GM23338 (cell line): Measurements from ENCODE around the gene INTS3. TPM values are rescaled to one million over a fixed set of nuclear protein-coding genes. Genes with fewer than 3 reads are reported as not detected.
"Not testable (repeated sequence)": the region's sequence is repeated elsewhere in the genome, so short reads cannot be mapped to it uniquely, and the experiment has no call there.

ENCODE experiments used
- ATAC-seq: fragments of 200-7000 bp; cut with Tn5 transposase; 3 replicates; pipeline ENCODE4 v1.9.1; 2020
- DNase-seq: peaks from one replicate; pipeline ENCODE4 v3.0.0-alpha.2; 2015; ENCODE audit warnings: low spot score
- H2AFZ ChIP-seq: fragments of 200-600 bp; sonication (generic); 2 replicates; pipeline ENCODE4 v1.8.0; 2016; ENCODE audit warnings: antibody characterized with exemption, mild to moderate bottlenecking, moderate library complexity
- H3F3A ChIP-seq: fragments of 200-600 bp; sonication (generic); replicated peaks from 2 replicates; pipeline ENCODE4 v1.8.0; 2017; ENCODE audit warnings: antibody characterized with exemption, mixed run types, low read depth
- H3K27ac ChIP-seq: fragments of 200-600 bp; sonication (generic); 2 replicates; pipeline ENCODE4 v1.6.1; 2016; ENCODE audit warnings: low read depth
- H3K27me3 ChIP-seq: fragments of 200-600 bp; sonication (generic); 2 replicates; pipeline ENCODE4 v1.8.0; 2016; ENCODE audit warnings: mild to moderate bottlenecking, mixed run types, moderate library complexity; ENCODE audit not compliant: insufficient read depth
- H3K36me3 ChIP-seq: fragments of 200-600 bp; sonication (generic); 2 replicates; pipeline ENCODE4 v1.8.0; 2016; ENCODE audit warnings: mild to moderate bottlenecking; ENCODE audit not compliant: insufficient read depth
- H3K4me1 ChIP-seq: fragments of 200-600 bp; sonication (generic); 2 replicates; pipeline ENCODE4 v1.8.0; 2016; ENCODE audit warnings: mild to moderate bottlenecking, moderate library complexity; ENCODE audit not compliant: insufficient read depth
- H3K4me2 ChIP-seq: fragments of 200-600 bp; sonication (generic); 2 replicates; pipeline ENCODE4 v1.7.1; 2017; ENCODE audit warnings: mixed run types
- H3K4me3 ChIP-seq: fragments of 200-600 bp; sonication (generic); 2 replicates; pipeline ENCODE4 v1.6.1; 2016; ENCODE audit warnings: mixed run types
- H3K79me2 ChIP-seq: fragments of 200-600 bp; sonication (generic); replicated peaks from 2 replicates; pipeline ENCODE4 v1.8.0; 2017; ENCODE audit warnings: mild to moderate bottlenecking; ENCODE audit not compliant: insufficient read depth
- H3K9me2 ChIP-seq: fragments of 200-600 bp; sonication (generic); 2 replicates; pipeline ENCODE4 v1.8.0; 2017; ENCODE audit not compliant: insufficient read depth
- H4K20me1 ChIP-seq: fragments of 200-600 bp; sonication (generic); replicated peaks from 2 replicates; pipeline ENCODE4 v1.8.0; 2017; ENCODE audit warnings: mild to moderate bottlenecking; ENCODE audit not compliant: insufficient read depth
- H3K27ac Mint-ChIP-seq: 2 replicates; pipeline ENCODE4 v1.8.0; 2020; ENCODE audit warnings: inconsistent platforms, mild to moderate bottlenecking, moderate library complexity, mixed read lengths
- H3K27me3 Mint-ChIP-seq: 3 replicates; pipeline ENCODE4 v1.8.0; 2022; ENCODE audit warnings: low read depth, mild to moderate bottlenecking, moderate library complexity, mixed read lengths, inconsistent platforms; ENCODE audit not compliant: insufficient read depth, poor library complexity
- H3K36me3 Mint-ChIP-seq: 3 replicates; pipeline ENCODE4 v1.8.0; 2021; ENCODE audit warnings: low read depth, mild to moderate bottlenecking, inconsistent platforms, moderate library complexity, mixed read lengths
- H3K4me1 Mint-ChIP-seq: 3 replicates; pipeline ENCODE4 v1.8.0; 2020; ENCODE audit warnings: mild to moderate bottlenecking, inconsistent platforms, mixed read lengths
- H3K4me3 Mint-ChIP-seq: 3 replicates; pipeline ENCODE4 v1.8.0; 2021; ENCODE audit warnings: moderate library complexity, mild to moderate bottlenecking, inconsistent platforms, mixed read lengths
- H3K9me3 Mint-ChIP-seq: 3 replicates; pipeline ENCODE4 v1.8.0; 2020; ENCODE audit warnings: moderate library complexity, mild to moderate bottlenecking, inconsistent platforms, mixed read lengths
- CREB1 ChIP-seq: fragments of 250-450 bp; sonication (Bioruptor Pico); IDR thresholded peaks from 2 replicates; pipeline ENCODE4 v1.5.0; 2020; ENCODE audit warnings: low read depth, mild to moderate bottlenecking, moderate library complexity
- EZH2phosphoT487 ChIP-seq: fragments of 200-600 bp; sonication (generic); IDR thresholded peaks from one replicate; pipeline ENCODE4 v1.8.1; 2018; ENCODE audit warnings: antibody characterized with exemption; ENCODE audit not compliant: unreplicated experiment
- JUNB ChIP-seq: IDR thresholded peaks from one replicate; pipeline ENCODE4 v1.6.1; 2016; ENCODE audit warnings: antibody characterized with exemption; ENCODE audit not compliant: unreplicated experiment
- POLR2AphosphoS5 ChIP-seq: IDR thresholded peaks from 2 replicates; pipeline ENCODE4 v1.6.1; 2016; ENCODE audit warnings: antibody characterized with exemption, low read depth
- REST ChIP-seq: IDR thresholded peaks from one replicate; pipeline ENCODE4 v1.6.1; 2018; ENCODE audit warnings: antibody characterized with exemption; ENCODE audit not compliant: unreplicated experiment
- STAT1 ChIP-seq: IDR thresholded peaks from one replicate; pipeline ENCODE4 v1.6.1; 2016; ENCODE audit warnings: antibody characterized with exemption; ENCODE audit not compliant: unreplicated experiment
- ZNF114 ChIP-seq: fragments of 250-450 bp; sonication (Bioruptor Pico); IDR thresholded peaks from 2 replicates; pipeline ENCODE4 v1.5.0; 2020; ENCODE audit warnings: mild to moderate bottlenecking, moderate library complexity
- ZNF331 ChIP-seq: fragments of 250-450 bp; sonication (Bioruptor Pico); IDR thresholded peaks from 2 replicates; pipeline ENCODE4 v1.5.0; 2020; ENCODE audit warnings: low read depth, mild to moderate bottlenecking, moderate library complexity
- polyA plus RNA-seq: library from polyadenylated mRNA; unstranded; fragments of >200 nt; fragmentation: Nextera tagmentation; extraction: Ambion mirVana; gene quantifications from 2 replicates; pipeline ENCODE4 v1.2.1, GENCODE V29; 2016
- total RNA-seq: library from RNA; depleted of rRNA; stranded (reverse); fragments of >200 nt; shearing (Covaris generic); gene quantifications from 2 replicates; pipeline ENCODE4 v1.2.3, GENCODE V29; 2014
- TF ChIP-seq, protein P1 (sequence below): IDR thresholded peaks from 2 replicates; pipeline ENCODE4 v1.6.1; 2016; ENCODE audit warnings: antibody characterized with exemption

The INTS3 gene
- total and polyA plus RNA-seq, 2 experiments from 2014 or later, result 22.7 to 51.3 TPM

DNA sequence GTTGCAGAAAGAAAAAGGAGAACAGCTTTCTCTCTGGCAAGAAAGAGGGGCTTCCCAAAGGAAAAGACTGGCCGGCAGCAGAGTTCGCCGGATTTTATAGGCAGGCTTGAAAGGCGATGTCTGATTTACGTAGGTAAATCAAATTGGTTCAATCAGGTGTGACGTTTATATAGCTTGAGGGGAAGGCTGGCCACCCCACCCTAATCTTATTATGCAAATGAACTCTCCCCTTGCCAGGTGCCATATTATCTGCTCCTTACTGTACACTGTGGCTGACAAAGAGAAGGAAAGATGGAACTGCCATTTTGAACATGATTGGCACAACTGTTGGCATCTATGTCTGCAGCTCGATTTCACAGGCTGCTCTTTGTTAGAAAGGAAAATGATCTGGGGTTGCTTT, 16.8 kb upstream of the INTS3 start (continued):
- TF ChIP-seq ZNF331 (no peak), STAT1 (no peak), EZH2phosphoT487 (no peak), JUNB (no peak), ZNF114 (CRISPR knock-in tag) (no peak), POLR2AphosphoS5 (no peak), REST (no peak)
- TF ChIP-seq, protein P1, sequence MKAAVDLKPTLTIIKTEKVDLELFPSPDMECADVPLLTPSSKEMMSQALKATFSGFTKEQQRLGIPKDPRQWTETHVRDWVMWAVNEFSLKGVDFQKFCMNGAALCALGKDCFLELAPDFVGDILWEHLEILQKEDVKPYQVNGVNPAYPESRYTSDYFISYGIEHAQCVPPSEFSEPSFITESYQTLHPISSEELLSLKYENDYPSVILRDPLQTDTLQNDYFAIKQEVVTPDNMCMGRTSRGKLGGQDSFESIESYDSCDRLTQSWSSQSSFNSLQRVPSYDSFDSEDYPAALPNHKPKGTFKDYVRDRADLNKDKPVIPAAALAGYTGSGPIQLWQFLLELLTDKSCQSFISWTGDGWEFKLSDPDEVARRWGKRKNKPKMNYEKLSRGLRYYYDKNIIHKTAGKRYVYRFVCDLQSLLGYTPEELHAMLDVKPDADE, result no peak

- H4K20me1 ChIP-seq, H2AFZ ChIP-seq, H3K4me3 ChIP-seq, H3K27ac ChIP-seq, H3K36me3 ChIP-seq, H3K79me2 ChIP-seq, ATAC-seq, H3K9me3 Mint-ChIP-seq, H3K4me3 Mint-ChIP-seq, H3K27ac Mint-ChIP-seq, H3F3A ChIP-seq, H3K4me1 ChIP-seq, H3K27me3 Mint-ChIP-seq, DNase-seq, H3K4me2 ChIP-seq, H3K36me3 Mint-ChIP-seq, H3K4me1 Mint-ChIP-seq, H3K27me3 ChIP-seq, H3K9me2 ChIP-seq: not testable (repeated sequence)
Measured at GRCh38 chr1:153716211-153716610, 11.6 kb upstream of the INTS3 start.

- no peak overlapping the region for H3K4me3 ChIP-seq
- no peak overlapping the region for H3K4me2 ChIP-seq
- H3K36me3 Mint-ChIP-seq, result no peaks in the 10 kb centered on the region
- H3K4me1 Mint-ChIP-seq, result no peaks in the 10 kb centered on the region
- H3K27me3 ChIP-seq, result no peaks in the 10 kb centered on the region
- H4K20me1 ChIP-seq, result no peaks in the 10 kb centered on the region
- no peaks in the 10 kb centered on the region for H3K9me2 ChIP-seq
- no peak for ATAC-seq
- H3F3A ChIP-seq, result no peaks in the 10 kb centered on the region
- H3K4me3 Mint-ChIP-seq, result no peak overlapping the region
- H3K27ac Mint-ChIP-seq, result no peak overlapping the region
- no peak overlapping the region for H2AFZ ChIP-seq
- no peaks in the 10 kb centered on the region for H3K36me3 ChIP-seq
- H3K79me2 ChIP-seq, result no peaks in the 10 kb centered on the region
- no peak overlapping the region for H3K27ac ChIP-seq
- no peaks in the 10 kb centered on the region for H3K9me3 Mint-ChIP-seq
- H3K27me3 Mint-ChIP-seq, result peaks cover 2% of the 10 kb centered on the region
- DNase-seq, result no peak
- H3K4me1 ChIP-seq, result no peaks in the 10 kb centered on the region
- TF ChIP-seq ZNF331, result no peak
- no peak for TF ChIP-seq ZNF114 (CRISPR knock-in tag)
- no peak for TF ChIP-seq JUNB
- TF ChIP-seq STAT1, result no peak
- no peak for TF ChIP-seq CREB1 (CRISPR knock-in tag)
- no peak for TF ChIP-seq EZH2phosphoT487
- TF ChIP-seq, protein P1, result no peak
Measured at GRCh38 chr1:153717330-153717729, 10.5 kb upstream of the INTS3 start.
